ENCODE results near the gene PDCD7. TPM values are rescaled to one million over a fixed set of nuclear protein-coding genes. Genes with fewer than 3 reads are reported as not detected.
"Not testable (repeated sequence)": the region's sequence is repeated elsewhere in the genome, so short reads cannot be mapped to it uniquely, and the experiment has no call there.

PDCD7 gene
- total RNA-seq, 2 donors from 2014 or later: 18.5 to 26.7 TPM

- Histone ChIP-seq H3K4me3 (no peak overlapping the region), H3K9me3 (no peaks in the 10 kb centered on the region), H3K36me3 (peaks cover 21% of the 10 kb centered on the region), H3K27me3 (replicated peaks; ENCODE audit: insufficient read depth) (no peaks in the 10 kb centered on the region), H3K4me1 (ENCODE audit: control insufficient read depth in 1 of 2, low read depth in 2 of 2) (peaks cover 16 to 70% of the 10 kb centered on the region in 2 donors), H3K27ac (peak overlapping the region; percentile 96 to 99)
- ATAC-seq (ENCODE audit: insufficient number of reproducible peaks, low FRiP score, low read depth) (peak; percentile 1), DNase-seq (ENCODE audit: low spot score) (no peak)
- TF ChIP-seq CTCF (IDR thresholded peaks at IDR 0.05): no peak
These were observed 39.2 kb downstream of the PDCD7 start for GRCh38 chr15:65094294-65094995.

DNA sequence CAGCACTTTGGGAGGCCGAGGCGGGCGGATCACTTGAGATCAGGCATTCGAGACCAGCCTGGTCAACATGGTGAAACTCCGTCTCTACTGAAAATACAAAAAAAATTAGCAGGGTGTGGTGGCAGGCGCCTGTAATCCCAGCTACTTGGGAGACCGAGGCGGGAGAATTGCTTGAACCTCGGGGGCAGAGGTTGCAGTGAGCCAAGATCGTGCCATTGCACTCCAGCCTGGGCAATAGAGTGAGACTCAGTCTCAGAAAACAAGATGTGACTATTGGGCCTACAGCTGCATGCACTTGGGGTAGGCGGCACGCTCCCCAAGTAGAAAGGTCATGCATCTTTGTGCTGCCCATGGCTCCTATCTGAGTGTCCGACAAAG is 39.8 kb downstream of the PDCD7 start:
- ATAC-seq (ENCODE audit: insufficient number of reproducible peaks, low FRiP score, low read depth); H3K27me3 ChIP-seq (replicated peaks; ENCODE audit: insufficient read depth); H3K4me3 ChIP-seq; H3K9me3 ChIP-seq; DNase-seq (ENCODE audit: low spot score): not testable (repeated sequence)
- Histone ChIP-seq H3K36me3 (peaks cover 15% of the 10 kb centered on the region), H3K4me1 (ENCODE audit: control insufficient read depth in 1 of 2, low read depth in 2 of 2) (peaks cover 22 to 76% of the 10 kb centered on the region in 2 donors), H3K27ac (peak overlapping the region; percentile 96 to 99)

GRCh38 chr15:65092911-65093792 is 40.5 kb downstream of the PDCD7 start:
- ATAC-seq (ENCODE audit: insufficient number of reproducible peaks, low FRiP score, low read depth) (no peak), DNase-seq (ENCODE audit: low spot score) (no peak)
- Histone ChIP-seq H3K9me3 (no peaks in the 10 kb centered on the region), H3K27ac (peak overlapping the region; percentile 96 to 99), H3K4me1 (ENCODE audit: control insufficient read depth in 1 of 2, low read depth in 2 of 2) (peaks cover 27 to 81% of the 10 kb centered on the region in 2 donors), H3K27me3 (replicated peaks; ENCODE audit: insufficient read depth) (no peaks in the 10 kb centered on the region), H3K4me3 (no peak overlapping the region), H3K36me3 (peaks cover 9% of the 10 kb centered on the region)
- no peak for TF ChIP-seq CTCF (IDR thresholded peaks at IDR 0.05)

- Histone ChIP-seq H3K27me3 (replicated peaks; ENCODE audit: insufficient read depth) (no peaks in the 10 kb centered on the region), H3K4me1 (ENCODE audit: control insufficient read depth in 1 of 2, low read depth in 2 of 2) (peaks cover 34 to 89% of the 10 kb centered on the region in 2 donors), H3K27ac (peak overlapping the region; percentile 96 to 99), H3K36me3 (peaks cover under 1% of the 10 kb centered on the region), H3K4me3 (no peak overlapping the region), H3K9me3 (no peaks in the 10 kb centered on the region)
- TF ChIP-seq CTCF (IDR thresholded peaks at IDR 0.05): no peak
- ATAC-seq (ENCODE audit: insufficient number of reproducible peaks, low FRiP score, low read depth) (no peak), DNase-seq (ENCODE audit: low spot score) (no peak)
These were observed 41.5 kb downstream of the PDCD7 start for GRCh38 chr15:65091946-65092770.

DNA sequence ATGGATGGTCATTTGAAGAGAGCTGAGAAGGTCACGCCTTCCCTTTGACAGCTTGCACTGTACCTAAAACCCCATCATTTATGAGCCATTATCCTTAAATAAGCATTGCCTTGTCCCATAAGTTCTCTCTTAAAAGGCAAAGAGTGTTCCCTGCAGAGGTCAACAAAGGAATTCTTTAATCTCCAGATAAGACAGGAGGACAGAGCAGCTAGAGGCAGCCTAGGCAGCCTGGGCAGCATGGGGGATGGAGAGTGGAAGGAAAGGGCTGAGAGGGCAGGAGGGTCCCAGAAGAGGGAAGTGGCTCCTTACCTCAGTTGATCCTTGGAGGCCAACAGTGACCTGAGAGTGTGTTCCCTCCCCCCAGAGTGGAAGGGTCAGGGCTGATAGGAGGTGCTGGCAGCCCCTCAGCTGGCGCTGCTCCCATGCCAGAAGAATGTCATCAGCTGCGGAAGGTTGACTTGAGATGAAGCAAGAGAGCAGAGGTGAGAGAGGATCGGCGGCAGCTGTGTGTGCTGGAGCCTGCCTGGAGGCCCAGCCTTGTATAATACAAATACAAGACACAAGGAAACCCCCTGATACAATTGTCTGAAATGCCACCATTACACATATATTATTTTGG is 44.3 kb downstream of the PDCD7 start:
- no peak for TF ChIP-seq CTCF (IDR thresholded peaks at IDR 0.05)
- Histone ChIP-seq H3K4me1 (ENCODE audit: control insufficient read depth in 1 of 2, low read depth in 2 of 2) (peaks cover 49 to 96% of the 10 kb centered on the region in 2 donors), H3K27ac (peak overlapping the region; percentile 96 to 99), H3K36me3 (no peaks in the 10 kb centered on the region), H3K27me3 (replicated peaks; ENCODE audit: insufficient read depth) (no peaks in the 10 kb centered on the region), H3K9me3 (no peaks in the 10 kb centered on the region), H3K4me3 (no peak overlapping the region)
- DNase-seq (ENCODE audit: low spot score): no peak
- ATAC-seq (ENCODE audit: insufficient number of reproducible peaks, low FRiP score, low read depth): no peak

Data from thoracic aorta (tissue), 2 donors.